Stomach (tissue), 4 donors: ENCODE results near the gene RAI1.

Experiments used
- EP300 ChIP-seq: sonication (generic); formaldehyde crosslinking; IDR thresholded peaks from one replicate; pipeline ENCODE4 v1.6.1; 2017; ENCODE audit warnings: antibody characterized with exemption
- POLR2A ChIP-seq, 4 donors: fragments of 450-650 bp; IDR thresholded peaks; one replicate each; pipeline ENCODE4 v1.6.1; 2016; ENCODE audit warnings: antibody characterized with exemption in 4 of 4, control low read depth in 2 of 4, mild to moderate bottlenecking in 1 of 4, moderate library complexity in 1 of 4
- POLR2AphosphoS5 ChIP-seq, 3 donors: sonication (generic); formaldehyde crosslinking; IDR thresholded peaks; one replicate each; pipeline ENCODE4 v1.6.1; 2016; ENCODE audit warnings: antibody characterized with exemption in 3 of 3
- TF ChIP-seq, protein P1 (sequence below), 7 experiments: fragments of 450-650 bp in 4 of 7; fragments of 200-600 bp in 3 of 7; sonication (generic) in 3 of 7; IDR thresholded peaks; one replicate each; pipeline ENCODE4 v1.5.1; 2016 to 2019; ENCODE audit warnings: antibody characterized with exemption in 7 of 7, control low read depth in 2 of 7, mild to moderate bottlenecking in 1 of 7

GRCh38 chr17:17698371-17698770 is 17.1 kb downstream of the RAI1 start:
- TF ChIP-seq, protein P1, sequence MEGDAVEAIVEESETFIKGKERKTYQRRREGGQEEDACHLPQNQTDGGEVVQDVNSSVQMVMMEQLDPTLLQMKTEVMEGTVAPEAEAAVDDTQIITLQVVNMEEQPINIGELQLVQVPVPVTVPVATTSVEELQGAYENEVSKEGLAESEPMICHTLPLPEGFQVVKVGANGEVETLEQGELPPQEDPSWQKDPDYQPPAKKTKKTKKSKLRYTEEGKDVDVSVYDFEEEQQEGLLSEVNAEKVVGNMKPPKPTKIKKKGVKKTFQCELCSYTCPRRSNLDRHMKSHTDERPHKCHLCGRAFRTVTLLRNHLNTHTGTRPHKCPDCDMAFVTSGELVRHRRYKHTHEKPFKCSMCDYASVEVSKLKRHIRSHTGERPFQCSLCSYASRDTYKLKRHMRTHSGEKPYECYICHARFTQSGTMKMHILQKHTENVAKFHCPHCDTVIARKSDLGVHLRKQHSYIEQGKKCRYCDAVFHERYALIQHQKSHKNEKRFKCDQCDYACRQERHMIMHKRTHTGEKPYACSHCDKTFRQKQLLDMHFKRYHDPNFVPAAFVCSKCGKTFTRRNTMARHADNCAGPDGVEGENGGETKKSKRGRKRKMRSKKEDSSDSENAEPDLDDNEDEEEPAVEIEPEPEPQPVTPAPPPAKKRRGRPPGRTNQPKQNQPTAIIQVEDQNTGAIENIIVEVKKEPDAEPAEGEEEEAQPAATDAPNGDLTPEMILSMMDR (IDR thresholded peaks at IDR 0.05), result no peak
- TF ChIP-seq POLR2AphosphoS5 (IDR thresholded peaks at IDR 0.05) (no peak), EP300 (no peak), POLR2A (IDR thresholded peaks at IDR 0.05) (no peak)
